Measurements from ENCODE around the gene ZNF30. TPM values are rescaled to one million over a fixed set of nuclear protein-coding genes. Genes with fewer than 3 reads are reported as not detected.
"Not testable (repeated sequence)": the region's sequence is repeated elsewhere in the genome, so short reads cannot be mapped to it uniquely, and the experiment has no call there.

ZNF30 gene
- total RNA-seq, 1 donor from 2014 or later, result 2.5 TPM

- ATAC-seq (peak; percentile 99), DNase-seq (ENCODE audit: low spot score) (peak; percentile 73)
Observed at GRCh38 chr19:34985249-34986022, 58.7 kb downstream of the ZNF30 start.

- no peak for DNase-seq (ENCODE audit: low spot score)
- no peak for ATAC-seq
Observed at GRCh38 chr19:34988119-34988518, 61.4 kb downstream of the ZNF30 start.

DNA sequence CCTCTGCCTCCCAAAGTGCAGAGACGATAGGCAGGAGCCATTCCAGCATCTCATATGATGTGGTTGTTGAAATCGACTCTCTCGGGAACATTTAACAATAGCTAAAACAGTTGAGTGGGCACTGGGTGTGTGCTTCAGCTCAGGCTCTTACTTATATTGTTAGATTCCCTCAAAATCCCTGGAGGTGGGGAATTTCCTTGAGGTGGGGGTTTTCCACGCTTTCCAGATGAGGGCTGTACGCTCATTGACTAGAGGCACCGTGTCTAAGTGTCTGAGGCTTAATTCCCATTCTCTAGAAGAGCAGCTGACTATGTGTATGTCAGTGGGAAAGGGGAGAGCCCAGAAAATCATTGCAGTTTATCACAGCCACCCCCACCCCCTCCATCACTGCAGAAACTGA, 62.6 kb downstream of the ZNF30 start:
- ATAC-seq, result no peak
- no peak for DNase-seq (ENCODE audit: low spot score)

DNA sequence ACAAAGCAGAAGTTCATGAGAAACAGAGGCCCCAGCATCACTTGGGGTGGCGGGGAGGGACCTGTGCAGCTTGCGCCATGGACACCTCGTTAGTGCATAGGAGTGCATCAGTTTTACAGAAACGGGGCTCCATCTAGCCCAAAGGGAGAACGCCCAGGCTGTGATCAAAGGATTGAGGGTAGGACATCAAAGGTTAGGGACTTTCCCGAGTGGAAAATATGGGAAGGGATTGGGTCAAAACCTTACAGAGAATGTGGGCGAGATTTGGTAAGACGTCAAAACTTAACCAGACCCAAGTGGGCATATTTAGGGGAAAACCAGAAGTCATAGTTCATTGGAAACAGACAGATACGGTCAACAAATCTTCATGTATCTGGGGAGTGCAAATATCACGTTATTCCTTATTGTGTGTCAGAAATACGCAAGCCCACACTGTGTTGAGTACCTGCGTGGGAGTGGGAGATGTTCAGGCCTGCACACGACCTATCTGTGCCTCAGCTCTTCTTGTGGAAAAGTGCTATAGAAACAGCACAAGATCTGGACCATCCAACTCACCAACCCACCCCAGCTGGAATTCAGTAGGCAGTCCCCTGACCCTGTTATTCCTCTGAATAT, 64.0 kb downstream of the ZNF30 start:
- DNase-seq (ENCODE audit: low spot score) (no peak), ATAC-seq (no peak)

DNA sequence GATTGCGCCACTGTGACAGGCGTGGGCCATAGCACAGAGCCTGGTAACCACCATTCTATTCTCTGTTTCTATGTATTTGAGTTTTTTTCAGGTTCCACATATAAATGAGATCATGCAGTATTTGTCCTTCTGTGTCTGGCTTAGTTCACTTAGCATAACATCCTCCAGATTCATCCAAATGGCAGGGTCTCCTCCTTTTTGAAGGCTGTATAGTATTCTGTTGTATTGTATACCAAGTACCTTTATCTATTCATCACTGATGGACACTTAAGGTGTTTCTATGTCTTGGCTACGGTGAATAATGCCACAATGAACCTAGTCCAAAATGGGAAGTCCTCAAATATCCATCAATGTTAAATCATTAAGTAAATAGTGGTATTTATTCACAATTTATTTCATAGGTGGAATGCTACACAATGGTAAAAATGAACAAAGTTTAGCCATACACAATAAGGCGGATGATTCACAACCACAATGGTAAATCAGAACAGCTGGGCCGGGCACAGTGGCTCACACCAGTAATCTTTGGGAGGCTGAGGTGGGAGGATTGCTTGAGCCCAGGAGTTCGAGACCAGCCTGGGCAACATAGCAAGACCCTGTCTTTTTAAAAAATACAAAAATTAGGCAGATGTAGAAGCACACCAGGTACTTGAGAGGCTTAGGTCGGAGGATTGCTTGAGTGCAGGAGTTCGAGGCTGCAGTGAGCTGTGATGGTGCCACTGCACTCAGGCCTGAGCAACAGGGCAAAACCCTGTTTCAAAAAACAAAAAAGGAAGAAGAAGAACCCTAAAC, 65.0 kb downstream of the ZNF30 start:
- ATAC-seq (no peak), DNase-seq (ENCODE audit: low spot score) (no peak)

DNA sequence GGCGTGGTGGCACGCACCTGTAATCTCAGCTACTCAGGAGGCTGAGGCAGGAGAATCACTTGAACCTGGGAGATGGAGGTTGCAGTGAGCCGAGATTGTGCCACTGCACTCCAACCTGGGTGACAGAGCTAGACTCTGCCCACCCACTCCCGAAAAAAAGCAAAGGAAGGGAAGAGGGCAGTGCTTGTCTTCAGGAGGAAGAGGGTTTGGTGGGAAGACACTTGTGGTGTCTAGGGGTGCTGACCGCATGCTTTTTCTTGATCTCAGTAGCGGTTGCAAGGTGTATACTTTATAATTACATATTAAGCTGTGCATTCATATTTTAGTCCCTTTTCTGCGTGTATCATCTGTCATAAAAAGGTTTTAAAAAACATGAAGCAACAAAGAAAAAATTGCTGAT, 65.9 kb downstream of the ZNF30 start:
- not testable (repeated sequence) for DNase-seq (ENCODE audit: low spot score); ATAC-seq

DNA sequence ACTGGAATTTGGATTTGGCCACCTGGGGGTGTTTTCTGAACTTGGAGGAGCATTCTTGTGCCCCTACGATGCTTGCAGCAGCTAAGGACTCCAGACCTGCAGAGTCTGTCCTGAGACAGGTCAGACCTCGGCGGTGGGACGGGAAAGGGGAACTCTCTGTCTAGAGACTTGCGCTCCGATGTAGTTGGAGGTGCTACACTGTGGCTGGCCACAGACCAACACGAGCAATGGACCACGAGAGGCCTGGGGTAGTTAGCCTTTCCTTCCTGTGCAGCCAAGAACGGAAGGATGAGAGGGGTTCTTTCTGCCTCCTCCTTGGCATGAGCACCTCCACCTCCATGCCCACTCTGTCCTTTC, 67.6 kb downstream of the ZNF30 start:
- DNase-seq (ENCODE audit: low spot score), result no peak
- ATAC-seq, result no peak

Other genes starting within 250 kb of the ZNF30 start
- gene SCGB2B2, start 249.7 kb upstream of the ZNF30 start, total RNA-seq, result 1.1 TPM
- 13.9 TPM for gene ZNF302, start 249.2 kb upstream of the ZNF30 start, total RNA-seq
- 7.5 TPM for gene ZNF181, start 192.7 kb upstream of the ZNF30 start, total RNA-seq
- gene ZNF599, start 153.7 kb upstream of the ZNF30 start, total RNA-seq, result 2.6 TPM
- 2.9 TPM for gene ZNF792, start 37.3 kb downstream of the ZNF30 start, total RNA-seq
- 17.8 TPM for gene GRAMD1A, start 73.4 kb downstream of the ZNF30 start, total RNA-seq
- 4.5 TPM for gene SCN1B, start 103.6 kb downstream of the ZNF30 start, total RNA-seq
- 564 TPM for gene HPN, start 114.8 kb downstream of the ZNF30 start, total RNA-seq
- 1.4 TPM for gene FXYD3, start 188.9 kb downstream of the ZNF30 start, total RNA-seq
- gene LGI4, start 208.2 kb downstream of the ZNF30 start, total RNA-seq, result 1.9 TPM
- 280 TPM for gene FXYD1, start 211.9 kb downstream of the ZNF30 start, total RNA-seq
- 0.60 TPM for gene FXYD7, start 216.4 kb downstream of the ZNF30 start, total RNA-seq
- 7.6 TPM for gene FXYD5, start 227.8 kb downstream of the ZNF30 start, total RNA-seq